Measurements from ENCODE around the gene AGBL1.

DNA sequence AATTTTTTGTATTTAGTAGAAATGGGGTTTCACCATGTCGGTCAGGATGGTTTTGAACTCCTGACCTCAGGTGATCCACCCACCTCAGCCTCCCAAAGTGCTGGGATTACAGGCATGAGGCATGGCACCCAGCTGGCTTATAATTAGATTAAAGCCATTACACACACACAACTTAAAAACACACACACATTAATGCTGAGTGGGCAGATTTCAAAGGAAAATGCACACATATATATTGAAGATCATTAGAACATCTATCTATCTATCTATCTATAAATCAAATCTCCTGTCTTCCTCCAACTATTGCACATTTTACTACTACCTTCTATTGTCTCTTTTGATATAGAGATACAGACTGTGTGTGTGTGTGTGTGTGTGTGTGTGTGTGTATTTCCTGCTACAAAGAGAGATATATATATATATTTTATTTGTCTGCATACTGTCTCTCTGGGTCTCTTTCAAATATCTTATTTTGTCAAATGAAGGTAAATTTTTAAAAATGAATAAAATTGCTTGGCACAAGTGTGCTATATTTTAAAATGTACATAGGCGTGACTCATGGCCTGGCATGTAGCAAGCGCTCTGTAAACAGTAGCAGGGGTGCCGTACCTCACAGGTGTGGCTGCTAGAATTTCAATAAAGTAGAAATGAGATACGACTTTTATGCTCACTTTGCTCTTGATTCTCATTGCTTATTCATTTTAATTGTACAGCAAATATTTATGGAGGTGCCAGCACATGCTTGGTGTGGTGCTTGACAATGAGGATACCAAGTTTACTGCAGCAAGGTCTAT is 655.8 kb downstream of the AGBL1 start:
- TF ChIP-seq, protein P1, sequence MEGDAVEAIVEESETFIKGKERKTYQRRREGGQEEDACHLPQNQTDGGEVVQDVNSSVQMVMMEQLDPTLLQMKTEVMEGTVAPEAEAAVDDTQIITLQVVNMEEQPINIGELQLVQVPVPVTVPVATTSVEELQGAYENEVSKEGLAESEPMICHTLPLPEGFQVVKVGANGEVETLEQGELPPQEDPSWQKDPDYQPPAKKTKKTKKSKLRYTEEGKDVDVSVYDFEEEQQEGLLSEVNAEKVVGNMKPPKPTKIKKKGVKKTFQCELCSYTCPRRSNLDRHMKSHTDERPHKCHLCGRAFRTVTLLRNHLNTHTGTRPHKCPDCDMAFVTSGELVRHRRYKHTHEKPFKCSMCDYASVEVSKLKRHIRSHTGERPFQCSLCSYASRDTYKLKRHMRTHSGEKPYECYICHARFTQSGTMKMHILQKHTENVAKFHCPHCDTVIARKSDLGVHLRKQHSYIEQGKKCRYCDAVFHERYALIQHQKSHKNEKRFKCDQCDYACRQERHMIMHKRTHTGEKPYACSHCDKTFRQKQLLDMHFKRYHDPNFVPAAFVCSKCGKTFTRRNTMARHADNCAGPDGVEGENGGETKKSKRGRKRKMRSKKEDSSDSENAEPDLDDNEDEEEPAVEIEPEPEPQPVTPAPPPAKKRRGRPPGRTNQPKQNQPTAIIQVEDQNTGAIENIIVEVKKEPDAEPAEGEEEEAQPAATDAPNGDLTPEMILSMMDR (IDR thresholded peaks at IDR 0.05; ENCODE audit: insufficient read depth, low read length) = no peak
- TF ChIP-seq, protein P2, sequence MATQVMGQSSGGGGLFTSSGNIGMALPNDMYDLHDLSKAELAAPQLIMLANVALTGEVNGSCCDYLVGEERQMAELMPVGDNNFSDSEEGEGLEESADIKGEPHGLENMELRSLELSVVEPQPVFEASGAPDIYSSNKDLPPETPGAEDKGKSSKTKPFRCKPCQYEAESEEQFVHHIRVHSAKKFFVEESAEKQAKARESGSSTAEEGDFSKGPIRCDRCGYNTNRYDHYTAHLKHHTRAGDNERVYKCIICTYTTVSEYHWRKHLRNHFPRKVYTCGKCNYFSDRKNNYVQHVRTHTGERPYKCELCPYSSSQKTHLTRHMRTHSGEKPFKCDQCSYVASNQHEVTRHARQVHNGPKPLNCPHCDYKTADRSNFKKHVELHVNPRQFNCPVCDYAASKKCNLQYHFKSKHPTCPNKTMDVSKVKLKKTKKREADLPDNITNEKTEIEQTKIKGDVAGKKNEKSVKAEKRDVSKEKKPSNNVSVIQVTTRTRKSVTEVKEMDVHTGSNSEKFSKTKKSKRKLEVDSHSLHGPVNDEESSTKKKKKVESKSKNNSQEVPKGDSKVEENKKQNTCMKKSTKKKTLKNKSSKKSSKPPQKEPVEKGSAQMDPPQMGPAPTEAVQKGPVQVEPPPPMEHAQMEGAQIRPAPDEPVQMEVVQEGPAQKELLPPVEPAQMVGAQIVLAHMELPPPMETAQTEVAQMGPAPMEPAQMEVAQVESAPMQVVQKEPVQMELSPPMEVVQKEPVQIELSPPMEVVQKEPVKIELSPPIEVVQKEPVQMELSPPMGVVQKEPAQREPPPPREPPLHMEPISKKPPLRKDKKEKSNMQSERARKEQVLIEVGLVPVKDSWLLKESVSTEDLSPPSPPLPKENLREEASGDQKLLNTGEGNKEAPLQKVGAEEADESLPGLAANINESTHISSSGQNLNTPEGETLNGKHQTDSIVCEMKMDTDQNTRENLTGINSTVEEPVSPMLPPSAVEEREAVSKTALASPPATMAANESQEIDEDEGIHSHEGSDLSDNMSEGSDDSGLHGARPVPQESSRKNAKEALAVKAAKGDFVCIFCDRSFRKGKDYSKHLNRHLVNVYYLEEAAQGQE (IDR thresholded peaks at IDR 0.05; ENCODE audit: insufficient replicate concordance, low read depth) = no peak
- TF ChIP-seq SPI1 (IDR thresholded peaks at IDR 0.05; ENCODE audit: borderline replicate concordance, low read depth) (no peak), POLR2AphosphoS5 (IDR thresholded peaks at IDR 0.05; ENCODE audit: low read depth) (no peak)

Measured in HL-60 (cell line).